Retina (tissue), 1 donor: ENCODE measurements around the gene DNAH8.
A peak's percentile ranks its signal among the peaks of the same experiment; 100 is the strongest.
"Not testable (repeated sequence)": the region's sequence is repeated elsewhere in the genome, so short reads cannot be mapped to it uniquely, and the experiment has no call there.

ENCODE experiments used
- DNase-seq: peaks from one replicate; pipeline ENCODE4 v3.0.0-alpha.2; 2016

The DNAH8 gene

GRCh38 chr6:38750968-38751615 is 36.0 kb downstream of the DNAH8 start:
- DNase-seq = no peak

GRCh38 chr6:38753707-38754106 is 38.6 kb downstream of the DNAH8 start:
- no peak for DNase-seq

DNA sequence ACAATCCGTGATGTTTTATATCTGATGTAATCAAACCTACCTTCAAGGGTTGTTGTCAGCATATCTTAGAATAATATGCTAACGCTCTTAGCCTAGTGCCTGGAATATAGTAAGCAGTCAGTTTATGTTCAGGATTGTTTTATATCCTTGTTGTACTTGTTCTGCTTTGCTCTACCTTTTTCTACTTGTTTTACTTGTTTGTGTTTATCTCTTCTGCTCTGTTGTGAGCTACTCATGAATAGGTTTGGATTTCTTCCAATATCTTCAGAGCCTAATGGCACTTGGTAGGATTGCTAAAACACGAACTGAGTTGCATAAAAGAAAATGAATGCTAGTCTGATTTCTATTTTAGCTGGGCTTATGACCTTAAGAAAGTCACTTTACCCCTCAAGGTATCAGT is 40.1 kb downstream of the DNAH8 start:
- no peak for DNase-seq

DNA sequence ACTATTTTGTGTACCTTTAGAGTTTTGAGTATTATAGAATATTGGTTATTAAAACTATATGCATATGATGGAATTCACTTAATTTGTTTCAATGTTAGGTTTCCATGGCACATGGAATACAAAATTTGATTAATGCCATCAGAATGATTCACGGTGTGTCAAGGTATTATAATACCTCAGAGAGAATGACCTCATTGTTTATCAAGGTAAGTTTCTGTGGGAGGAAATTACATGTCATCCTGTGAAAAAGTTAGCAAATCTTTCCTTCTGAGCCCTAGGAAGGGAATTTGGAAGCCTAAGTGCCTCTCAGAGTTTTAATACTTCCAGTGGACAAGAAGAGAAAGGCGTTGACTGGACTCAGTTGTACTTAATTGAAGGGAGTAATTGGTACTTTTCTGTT is 40.8 kb downstream of the DNAH8 start:
- no peak for DNase-seq

GRCh38 chr6:38760097-38760496 is 45.0 kb downstream of the DNAH8 start:
- no peak for DNase-seq

- DNase-seq = no peak
Observed at GRCh38 chr6:38762848-38763247, 47.7 kb downstream of the DNAH8 start.

- DNase-seq = no peak
Observed at GRCh38 chr6:38767560-38767959, 52.4 kb downstream of the DNAH8 start.

GRCh38 chr6:38773338-38773737 is 58.2 kb downstream of the DNAH8 start:
- DNase-seq = no peak

DNA sequence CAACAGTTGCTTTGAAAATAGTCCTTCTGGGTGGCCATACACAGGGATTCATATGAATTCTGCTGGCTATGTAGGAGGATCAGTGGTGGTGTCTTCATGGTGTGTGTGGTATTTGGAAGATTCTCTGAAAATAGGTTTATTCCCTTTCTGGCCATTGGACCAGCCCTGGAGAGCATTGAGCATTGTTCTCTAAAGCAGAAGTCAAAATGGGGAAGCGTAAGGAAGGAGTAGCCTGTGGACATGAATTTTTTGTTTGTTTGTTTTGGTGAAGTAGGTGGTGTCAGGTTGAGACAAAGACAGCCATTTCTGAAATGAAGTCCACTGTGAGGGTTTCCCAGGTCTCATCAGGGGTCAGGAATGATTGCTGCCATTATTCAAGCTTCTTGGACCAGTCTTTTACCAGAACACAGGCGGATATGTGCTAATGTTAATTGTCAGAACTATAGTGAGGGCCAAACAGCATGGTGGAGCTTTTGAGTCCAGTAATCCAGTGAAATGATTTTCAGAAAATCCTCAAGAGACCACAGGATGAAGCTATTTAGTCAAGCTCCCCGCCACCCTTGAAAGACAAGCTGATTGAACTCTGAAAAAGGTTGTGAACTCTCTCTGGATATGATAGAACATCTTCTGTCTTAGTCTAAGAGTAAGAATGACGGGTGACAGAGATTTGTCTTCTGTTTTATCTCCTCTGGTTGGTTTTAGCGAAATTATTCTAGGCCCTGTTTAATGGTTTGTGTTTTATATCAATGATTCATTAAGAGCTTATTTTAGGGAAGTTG is 60.0 kb downstream of the DNAH8 start:
- no peak for DNase-seq

GRCh38 chr6:38775870-38776269 is 60.8 kb downstream of the DNAH8 start:
- DNase-seq = no peak

- no peak for DNase-seq
Observed at GRCh38 chr6:38776515-38776914, 61.4 kb downstream of the DNAH8 start.

GRCh38 chr6:38779310-38780062 is 64.4 kb downstream of the DNAH8 start:
- no peak for DNase-seq

GRCh38 chr6:38782616-38783015 is 67.5 kb downstream of the DNAH8 start:
- no peak for DNase-seq

- DNase-seq = no peak
Observed at GRCh38 chr6:38783443-38784228, 68.5 kb downstream of the DNAH8 start.

DNA sequence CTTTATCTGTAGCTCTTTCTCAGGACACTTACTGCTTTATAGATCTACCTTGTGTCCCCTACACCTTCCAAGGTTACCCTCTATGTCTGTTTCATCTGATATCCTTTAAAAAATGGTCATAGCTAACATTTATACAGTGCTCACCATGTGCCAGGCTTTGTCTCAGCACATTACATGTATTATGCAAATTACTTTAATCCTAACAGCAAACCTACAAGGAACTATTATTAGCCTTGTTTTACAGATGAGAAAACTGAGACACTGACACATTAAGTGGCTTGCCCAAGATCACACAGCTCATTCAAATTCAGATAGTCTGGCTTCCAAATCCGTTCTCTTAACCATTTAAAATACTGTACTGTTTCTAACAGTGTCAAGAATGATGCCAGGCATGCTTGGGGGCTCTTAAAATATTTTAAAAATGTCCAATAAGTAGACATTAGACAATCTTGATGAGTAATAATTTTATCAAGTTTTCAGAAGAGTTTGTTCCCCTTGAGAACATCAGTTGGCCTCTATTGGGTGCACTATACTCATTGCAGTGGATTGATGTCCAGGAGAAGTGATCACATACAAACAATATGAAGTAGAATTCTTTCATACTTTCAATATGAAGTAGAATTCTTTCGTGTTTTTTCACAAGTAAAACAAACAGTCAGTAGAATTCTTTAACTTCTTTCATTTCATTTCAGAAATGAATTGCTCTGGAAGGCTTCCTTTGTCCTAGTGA is 69.6 kb downstream of the DNAH8 start:
- DNase-seq = no peak

GRCh38 chr6:38786486-38786885 is 71.4 kb downstream of the DNAH8 start:
- no peak for DNase-seq

DNA sequence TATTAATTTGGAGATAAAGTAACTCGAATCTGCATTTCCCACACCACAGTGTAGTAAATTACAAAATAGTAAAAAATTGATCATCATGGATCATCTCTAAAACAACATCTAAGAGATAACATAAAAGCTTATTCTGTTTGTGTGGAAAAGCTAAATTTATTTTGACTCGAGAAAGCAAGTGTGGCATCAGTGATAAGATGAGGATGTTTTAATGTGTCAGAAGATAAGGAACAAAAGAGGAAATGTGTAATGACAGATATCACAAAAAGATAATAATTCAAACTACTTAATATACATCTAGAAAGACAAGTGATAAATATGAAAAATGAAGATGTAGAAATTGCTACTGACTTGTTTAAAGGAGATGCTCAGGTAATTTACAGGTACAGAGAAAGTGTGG is 74.1 kb downstream of the DNAH8 start:
- no peak for DNase-seq

GRCh38 chr6:38792356-38792755 is 77.2 kb downstream of the DNAH8 start:
- no peak for DNase-seq

DNA sequence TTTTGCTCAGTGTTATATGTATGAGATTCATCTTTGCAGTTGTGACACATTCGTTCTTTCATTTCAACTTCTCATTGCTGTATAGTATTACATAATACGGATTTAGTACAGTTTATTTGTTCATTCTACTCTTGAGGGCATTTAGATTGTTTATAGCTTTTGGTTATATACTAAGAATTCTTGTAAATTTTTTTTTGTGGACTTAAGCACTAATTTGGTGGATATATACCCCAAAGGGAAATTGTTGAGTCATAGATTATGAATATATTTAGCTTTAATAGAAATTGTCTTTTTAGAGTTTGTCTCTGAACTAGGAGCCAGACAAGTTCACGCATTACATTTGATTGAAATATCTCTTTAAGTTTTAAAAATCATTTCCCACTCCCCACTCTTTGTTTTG is 79.6 kb downstream of the DNAH8 start:
- no peak for DNase-seq

- no peak for DNase-seq
Observed at GRCh38 chr6:38796006-38796405, 80.9 kb downstream of the DNAH8 start.

DNA sequence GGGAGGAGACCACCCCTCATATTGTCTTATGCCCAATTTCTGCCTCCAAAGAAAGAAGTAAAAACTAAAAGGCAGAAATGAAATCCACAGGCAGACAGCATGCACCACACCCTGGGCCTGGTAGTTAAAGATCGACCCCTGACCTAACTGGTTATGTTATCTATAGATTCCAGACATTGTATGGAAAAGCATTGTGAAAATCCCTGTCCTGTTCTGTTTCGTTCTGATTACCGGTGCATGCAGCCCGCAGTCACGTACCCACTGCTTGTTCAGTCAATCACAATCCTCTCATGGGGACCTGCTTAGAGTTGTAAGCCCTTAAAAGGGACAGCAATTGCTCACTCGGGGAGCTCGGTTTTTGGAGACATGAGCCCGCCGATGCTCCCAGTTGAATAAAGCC is 81.3 kb downstream of the DNAH8 start:
- DNase-seq = not testable (repeated sequence)

GRCh38 chr6:38796850-38797249 is 81.7 kb downstream of the DNAH8 start:
- peak; percentile 31 for DNase-seq
